Ectodermal cell (in vitro differentiated cells): Measurements from ENCODE around the gene ZBTB7C.

ENCODE experiments used
- H3K27ac ChIP-seq: 2 replicates; pipeline ENCODE4 v1.7.0; 2013; ENCODE audit warnings: mild to moderate bottlenecking, low read depth, low read length; ENCODE audit not compliant: insufficient read depth, poor library complexity, severe bottlenecking
- H3K27me3 ChIP-seq: 2 replicates; pipeline ENCODE4 v1.7.0; 2013; ENCODE audit warnings: mild to moderate bottlenecking, low read length; ENCODE audit not compliant: insufficient read depth, control insufficient read depth, poor library complexity, severe bottlenecking
- H3K36me3 ChIP-seq: one replicate; pipeline ENCODE4 v1.7.0; 2013; ENCODE audit warnings: low read length; ENCODE audit not compliant: control insufficient read depth, insufficient read depth
- H3K4me1 ChIP-seq: one replicate; pipeline ENCODE4 v1.7.0; 2013; ENCODE audit warnings: low read length; ENCODE audit not compliant: control insufficient read depth, insufficient read depth
- H3K4me3 ChIP-seq: 2 replicates; pipeline ENCODE4 v1.7.0; 2013; ENCODE audit warnings: low read depth, low read length, control low read depth; ENCODE audit not compliant: insufficient read depth
- H3K9me3 ChIP-seq: 2 replicates; pipeline ENCODE4 v1.7.0; 2013; ENCODE audit warnings: mild to moderate bottlenecking, low read length, moderate library complexity; ENCODE audit not compliant: control insufficient read depth
- WGBS, 2 experiments: methylation state at CpG; one replicate each; pipeline ENCODE4 v1.1.7; 2013; ENCODE audit warnings: missing lambda C conversion rate in 2 of 2; 5-methylcytosine and 5-hydroxymethylcytosine counted together

ZBTB7C gene

GRCh38 chr18:48105317-48105716, 303.9 kb downstream of the ZBTB7C start:
- H3K4me3 ChIP-seq = no peak overlapping the region
- H3K4me1 ChIP-seq = peaks cover 5% of the 10 kb centered on the region
- H3K36me3 ChIP-seq = no peaks in the 10 kb centered on the region
- WGBS, 2 experiments = 87 to 90% methylated on average over 1 of the region's 1 CpG
- no peaks in the 10 kb centered on the region for H3K9me3 ChIP-seq
- H3K27ac ChIP-seq = no peak overlapping the region
- no peaks in the 10 kb centered on the region for H3K27me3 ChIP-seq

- Histone ChIP-seq H3K4me3 (no peak overlapping the region), H3K27ac (no peak overlapping the region), H3K36me3 (no peaks in the 10 kb centered on the region), H3K27me3 (no peaks in the 10 kb centered on the region), H3K9me3 (no peaks in the 10 kb centered on the region), H3K4me1 (peaks cover 5% of the 10 kb centered on the region)
- 60 to 66% methylated on average over 6 of the region's 6 CpGs for WGBS, 2 experiments
These were observed 304.5 kb downstream of the ZBTB7C start for GRCh38 chr18:48104705-48105104.

GRCh38 chr18:48100651-48101165, 308.5 kb downstream of the ZBTB7C start:
- Histone ChIP-seq H3K27ac (no peak overlapping the region), H3K9me3 (no peaks in the 10 kb centered on the region), H3K27me3 (no peaks in the 10 kb centered on the region), H3K4me1 (peaks cover 5% of the 10 kb centered on the region), H3K4me3 (no peak overlapping the region), H3K36me3 (no peaks in the 10 kb centered on the region)
- 18 to 20% methylated on average over 7 to 9 of the region's 9 CpGs for WGBS, 2 experiments

- no peaks in the 10 kb centered on the region for H3K9me3 ChIP-seq
- H3K4me1 ChIP-seq = peaks cover 5% of the 10 kb centered on the region
- no peak overlapping the region for H3K27ac ChIP-seq
- WGBS, 2 experiments = 69 to 72% methylated on average over 8 of the region's 8 CpGs
- no peak overlapping the region for H3K4me3 ChIP-seq
- no peaks in the 10 kb centered on the region for H3K36me3 ChIP-seq
- no peaks in the 10 kb centered on the region for H3K27me3 ChIP-seq
These were observed 309.0 kb downstream of the ZBTB7C start for GRCh38 chr18:48100165-48100575.

GRCh38 chr18:48099481-48100164, 309.6 kb downstream of the ZBTB7C start:
- no peak overlapping the region for H3K4me3 ChIP-seq
- no peaks in the 10 kb centered on the region for H3K27me3 ChIP-seq
- no peak overlapping the region for H3K27ac ChIP-seq
- H3K9me3 ChIP-seq = no peaks in the 10 kb centered on the region
- WGBS, 2 experiments = 84% methylated on average over 8 of the region's 8 CpGs
- peaks cover 5% of the 10 kb centered on the region for H3K4me1 ChIP-seq
- no peaks in the 10 kb centered on the region for H3K36me3 ChIP-seq

GRCh38 chr18:48098538-48098937, 310.6 kb downstream of the ZBTB7C start:
- Histone ChIP-seq H3K4me3 (no peak overlapping the region), H3K9me3 (no peaks in the 10 kb centered on the region), H3K36me3 (no peaks in the 10 kb centered on the region), H3K4me1 (peaks cover 5% of the 10 kb centered on the region), H3K27ac (no peak overlapping the region), H3K27me3 (no peaks in the 10 kb centered on the region)
- 88 to 91% methylated on average over 6 of the region's 6 CpGs for WGBS, 2 experiments

- H3K27me3 ChIP-seq = no peaks in the 10 kb centered on the region
- no peaks in the 10 kb centered on the region for H3K36me3 ChIP-seq
- WGBS, 2 experiments = 94% methylated on average over 3 of the region's 3 CpGs
- H3K9me3 ChIP-seq = no peaks in the 10 kb centered on the region
- no peak overlapping the region for H3K4me3 ChIP-seq
- H3K27ac ChIP-seq = no peak overlapping the region
- peaks cover 5% of the 10 kb centered on the region for H3K4me1 ChIP-seq
These were observed 311.2 kb downstream of the ZBTB7C start for GRCh38 chr18:48098007-48098406.

GRCh38 chr18:48095726-48096125, 313.5 kb downstream of the ZBTB7C start:
- no peaks in the 10 kb centered on the region for H3K9me3 ChIP-seq
- peaks cover under 1% of the 10 kb centered on the region for H3K4me1 ChIP-seq
- no peaks in the 10 kb centered on the region for H3K27me3 ChIP-seq
- H3K4me3 ChIP-seq = no peak overlapping the region
- H3K27ac ChIP-seq = no peak overlapping the region
- 88% methylated on average over 8 of the region's 8 CpGs for WGBS, 2 experiments
- H3K36me3 ChIP-seq = no peaks in the 10 kb centered on the region

- Histone ChIP-seq H3K27ac (no peak overlapping the region), H3K27me3 (no peaks in the 10 kb centered on the region), H3K36me3 (no peaks in the 10 kb centered on the region), H3K4me1 (no peaks in the 10 kb centered on the region), H3K9me3 (no peaks in the 10 kb centered on the region), H3K4me3 (no peak overlapping the region)
- 88 to 94% methylated on average over 5 of the region's 5 CpGs for WGBS, 2 experiments
These were observed 316.1 kb downstream of the ZBTB7C start for GRCh38 chr18:48093104-48093503.

GRCh38 chr18:48091869-48092497, 317.2 kb downstream of the ZBTB7C start:
- Histone ChIP-seq H3K9me3 (no peaks in the 10 kb centered on the region), H3K4me1 (no peaks in the 10 kb centered on the region), H3K27me3 (no peaks in the 10 kb centered on the region), H3K36me3 (no peaks in the 10 kb centered on the region), H3K27ac (no peak overlapping the region), H3K4me3 (no peak overlapping the region)
- WGBS, 2 experiments = 95% methylated on average over 6 of the region's 6 CpGs
